CD4-positive, alpha-beta T cell (primary cell): ENCODE measurements around the gene ZNF644. TPM values are rescaled to one million over a fixed set of nuclear protein-coding genes. Genes with fewer than 3 reads are reported as not detected.
"Not testable (repeated sequence)": the region's sequence is repeated elsewhere in the genome, so short reads cannot be mapped to it uniquely, and the experiment has no call there.

Source experiments
- ATAC-seq: fragments of 200-7000 bp; cut with Tn5 transposase; one replicate; pipeline ENCODE4 v1.10.0; 2022; ENCODE audit warnings: mild to moderate bottlenecking; ENCODE audit not compliant: poor library complexity
- CTCF ChIA-PET: fragments of 350-600 bp; sonication (Branson Sonifier 250); formaldehyde crosslinking; loops from one replicate; lab custom pipeline; 2021; ENCODE audit warnings: antibody characterized with exemption, inconsistent platforms; lab: Charles Lee
- POLR2A ChIA-PET: fragments of 350-600 bp; sonication (Branson Sonifier 250); formaldehyde crosslinking; loops from one replicate; lab custom pipeline; 2021; ENCODE audit warnings: antibody characterized with exemption, inconsistent platforms; lab: Charles Lee
- DNase-seq, 14 experiments: peaks; one replicate each; pipeline ENCODE4 v3.0.0-alpha.2; 2013 to 2020; ENCODE audit warnings: mixed read lengths in 2 of 14
- H3K27ac ChIP-seq, 2 donors: one replicate each; pipeline versions ENCODE4 v1.5.1 to v1.7.0; 2013; ENCODE audit warnings: low read length in 2 of 2, low read depth in 1 of 2, mild to moderate bottlenecking in 1 of 2
- H3K27me3 ChIP-seq, 2 experiments: 1 replicate in 1 of 2; 2 replicates in 1 of 2; pipeline versions ENCODE4 v1.6.1 to v1.7.0; 2013; ENCODE audit warnings: low read length in 2 of 2, control low read depth in 1 of 2, mild to moderate bottlenecking in 1 of 2, moderate library complexity in 1 of 2; ENCODE audit not compliant: insufficient read depth in 2 of 2, control insufficient read depth in 1 of 2
- H3K36me3 ChIP-seq: one replicate; pipeline ENCODE4 v1.6.1; 2013; ENCODE audit warnings: low read length, control low read depth; ENCODE audit not compliant: insufficient read depth
- H3K4me1 ChIP-seq: one replicate; pipeline ENCODE4 v1.6.1; 2013; ENCODE audit warnings: low read length, control low read depth; ENCODE audit not compliant: insufficient read depth
- H3K4me3 ChIP-seq: one replicate; pipeline ENCODE4 v1.5.1; 2013; ENCODE audit warnings: mild to moderate bottlenecking, low read length, moderate library complexity
- H3K9me3 ChIP-seq, 2 experiments: 1 replicate in 1 of 2; 2 replicates in 1 of 2; pipeline versions ENCODE4 v1.6.1 to v1.7.0; 2013; ENCODE audit warnings: low read length in 2 of 2, mild to moderate bottlenecking in 2 of 2, control low read depth in 1 of 2, moderate library complexity in 1 of 2; ENCODE audit not compliant: control insufficient read depth in 1 of 2, insufficient read depth in 1 of 2
- H3K27ac Mint-ChIP-seq: one replicate; pipeline ENCODE4 v1.8.0; 2020; ENCODE audit warnings: mixed read lengths
- H3K27me3 Mint-ChIP-seq: one replicate; pipeline ENCODE4 v1.8.0; 2021; ENCODE audit warnings: mixed read lengths
- H3K36me3 Mint-ChIP-seq: one replicate; pipeline ENCODE4 v1.8.0; 2021; ENCODE audit warnings: low read depth, mixed read lengths
- H3K4me1 Mint-ChIP-seq: one replicate; pipeline ENCODE4 v1.8.0; 2021; ENCODE audit warnings: low read depth, mixed read lengths
- H3K4me3 Mint-ChIP-seq: one replicate; pipeline ENCODE4 v1.8.0; 2020; ENCODE audit warnings: mild to moderate bottlenecking, mixed read lengths
- H3K9me3 Mint-ChIP-seq: one replicate; pipeline ENCODE4 v1.8.0; 2020; ENCODE audit warnings: mixed read lengths
- CTCF ChIP-seq: fragments of 200-600 bp; IDR thresholded peaks from one replicate; pipeline ENCODE4 v1.8.0; 2022; ENCODE audit warnings: antibody characterized with exemption, mild to moderate bottlenecking
- intact Hi-C, 2 experiments: fragments of 100-400 bp; cut with DNase I in 1 of 2; cut with micrococcal nuclease in 1 of 2; formaldehyde crosslinking; loops; one replicate each; pipeline versions ENCODE4 v1.15.1 to v1.9.0; 2023 to 2025; cut with DNase I, micrococcal nuclease
- total RNA-seq, 174 experiments: library from RNA in 2 of 174; stranded (reverse) in 2 of 174; gene quantifications; one replicate each; pipeline ENCODE4 v1.2.3 and lab custom pipeline; 2021 to 2026

The ZNF644 gene
- total RNA-seq, 2 experiments from 2014 or later: 93.3 to 101 TPM

DNA sequence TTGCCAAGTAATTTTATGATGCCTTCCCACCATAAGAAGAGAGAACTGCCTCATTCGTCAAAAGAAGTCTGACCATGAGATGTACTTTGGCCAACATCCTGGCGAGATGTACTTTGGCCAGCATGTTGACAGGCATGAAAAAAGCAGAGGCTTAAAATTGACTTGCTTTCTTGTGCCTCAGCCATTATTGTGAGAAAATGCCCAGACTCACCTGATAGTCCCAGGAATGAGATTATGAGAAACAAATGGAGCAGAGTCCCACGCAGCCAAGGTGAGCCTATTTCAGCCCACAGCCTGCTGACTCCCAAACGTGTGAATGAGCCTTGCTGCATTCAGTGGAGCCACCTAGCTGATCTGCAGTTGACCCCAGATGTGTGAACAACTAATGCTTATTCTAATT, 43.5 kb upstream of the ZNF644 start:
- Mint-ChIP-seq H3K4me1 (no peaks in the 10 kb centered on the region), H3K9me3 (no peaks in the 10 kb centered on the region), H3K4me3 (no peak overlapping the region), H3K36me3 (no peaks in the 10 kb centered on the region), H3K27ac (no peak overlapping the region), H3K27me3 (peaks cover 18% of the 10 kb centered on the region)
- no peak for DNase-seq
- ATAC-seq: no peak
- ChIA-PET CTCF (no interaction called here), POLR2A (no interaction called here)
- Histone ChIP-seq H3K4me1 (no peaks in the 10 kb centered on the region), H3K9me3 (no peaks in the 10 kb centered on the region), H3K36me3 (no peaks in the 10 kb centered on the region), H3K27me3 (peaks cover 0 to 7% of the 10 kb centered on the region in 2 experiments), H3K4me3 (no peak overlapping the region), H3K27ac (no peak overlapping the region)
- no peak for TF ChIP-seq CTCF
- intact Hi-C loops: no loop called here

DNA sequence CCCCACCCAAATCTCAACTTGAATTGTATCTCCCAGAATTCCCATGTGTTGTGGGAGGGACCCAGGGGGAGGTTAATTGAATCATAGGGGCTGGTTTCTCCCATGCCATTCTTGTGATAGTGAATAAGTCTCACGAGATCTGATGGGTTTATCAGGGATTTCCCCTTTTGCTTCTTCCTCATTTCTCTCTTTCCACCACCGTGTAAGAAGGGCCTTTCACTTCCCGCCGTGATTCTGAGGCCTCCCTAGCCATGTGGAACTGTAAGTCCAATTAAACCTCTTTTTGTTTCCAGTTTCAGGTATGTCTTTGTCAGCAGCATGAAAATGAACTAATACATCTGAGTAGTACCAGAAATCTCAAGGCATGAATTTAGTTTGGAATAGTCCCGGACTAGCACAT, 41.6 kb upstream of the ZNF644 start:
- H3K4me1 Mint-ChIP-seq, H3K27ac ChIP-seq, H3K4me1 ChIP-seq, H3K27me3 ChIP-seq, POLR2A ChIA-PET, H3K36me3 Mint-ChIP-seq, H3K4me3 ChIP-seq, ATAC-seq, H3K9me3 Mint-ChIP-seq, H3K4me3 Mint-ChIP-seq, H3K36me3 ChIP-seq, CTCF ChIA-PET, H3K27ac Mint-ChIP-seq, H3K9me3 ChIP-seq, intact Hi-C loops: not testable (repeated sequence)
- DNase-seq: peak in 2 of 14 experiments; percentile 9 to 17
- H3K27me3 Mint-ChIP-seq: peaks cover 14% of the 10 kb centered on the region

DNA sequence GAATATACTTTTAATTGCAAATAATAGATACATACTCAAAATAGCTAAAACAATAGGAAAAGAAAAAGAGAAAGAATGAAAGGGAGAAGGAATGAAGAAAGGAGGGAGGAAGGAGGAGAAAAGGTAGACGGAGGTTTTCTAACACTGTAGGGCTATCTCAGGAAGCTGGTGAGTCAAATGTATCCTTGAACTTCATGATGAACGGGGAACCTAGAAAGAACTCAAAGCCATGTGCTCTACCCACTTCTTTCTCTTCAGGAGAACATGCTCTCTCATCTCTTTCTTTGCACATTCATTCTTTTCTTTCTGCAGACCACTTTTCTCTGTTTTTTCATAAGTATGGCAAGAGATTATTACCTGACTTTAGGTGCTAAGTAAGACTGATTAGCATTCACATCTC, 37.3 kb upstream of the ZNF644 start:
- peaks cover 12% of the 10 kb centered on the region for H3K4me1 ChIP-seq
- ChIA-PET POLR2A (no interaction called here), CTCF (no interaction called here)
- no peaks in the 10 kb centered on the region for H3K36me3 ChIP-seq
- Mint-ChIP-seq H3K9me3 (no peaks in the 10 kb centered on the region), H3K4me3 (no peak overlapping the region), H3K4me1 (no peaks in the 10 kb centered on the region), H3K27me3 (peaks cover 5% of the 10 kb centered on the region), H3K27ac (no peak overlapping the region), H3K36me3 (no peaks in the 10 kb centered on the region)
- DNase-seq (no peak), ATAC-seq (no peak)
- intact Hi-C loops: no loop called here
- H3K9me3 ChIP-seq: no peaks in the 10 kb centered on the region
- no peak overlapping the region for H3K4me3 ChIP-seq
- no peak overlapping the region for H3K27ac ChIP-seq
- no peaks in the 10 kb centered on the region for H3K27me3 ChIP-seq
- no peak for TF ChIP-seq CTCF

DNA sequence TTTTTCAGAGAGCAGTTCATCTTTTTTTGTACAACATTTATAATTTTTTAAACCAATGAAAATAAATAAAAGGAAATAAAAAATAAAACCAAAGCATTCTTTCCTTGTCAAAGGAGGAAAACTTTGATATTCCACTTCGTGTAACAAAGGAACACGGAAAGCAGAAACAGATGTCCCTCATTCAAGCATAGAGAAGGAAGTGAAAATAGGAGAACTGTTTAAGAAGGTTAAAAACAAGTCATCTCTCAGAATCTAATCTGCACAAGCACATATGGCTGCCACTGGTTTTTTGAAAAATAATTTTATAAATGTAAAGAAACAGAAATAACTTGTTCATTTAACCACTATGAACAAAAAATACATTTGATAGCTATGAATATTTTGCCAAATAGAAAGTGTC, 35.9 kb upstream of the ZNF644 start:
- H3K4me3 ChIP-seq: no peak overlapping the region
- intact Hi-C loops: no loop called here
- H3K9me3 ChIP-seq: no peaks in the 10 kb centered on the region
- ChIA-PET CTCF (no interaction called here), POLR2A (no interaction called here)
- Mint-ChIP-seq H3K9me3 (no peaks in the 10 kb centered on the region), H3K27me3 (peaks cover 5% of the 10 kb centered on the region), H3K27ac (no peak overlapping the region), H3K4me3 (no peak overlapping the region), H3K36me3 (no peaks in the 10 kb centered on the region), H3K4me1 (no peaks in the 10 kb centered on the region)
- H3K36me3 ChIP-seq: no peaks in the 10 kb centered on the region
- peaks cover 12% of the 10 kb centered on the region for H3K4me1 ChIP-seq
- ATAC-seq: no peak
- no peaks in the 10 kb centered on the region for H3K27me3 ChIP-seq
- DNase-seq: no peak
- H3K27ac ChIP-seq: no peak overlapping the region
- no peak for TF ChIP-seq CTCF
